Fibroblast of lung (primary cell): ENCODE results near the gene FBXL13. TPM values are rescaled to one million over a fixed set of nuclear protein-coding genes. Genes with fewer than 3 reads are reported as not detected.

ENCODE experiments used
- DNase-seq, 2 donors: peaks; one replicate each; pipeline versions ENCODE4 v3.0.0 to v3.0.0-alpha.2; 2010; ENCODE audit warnings: low read depth in 2 of 2
- H2AFZ ChIP-seq: 2 replicates; pipeline ENCODE4 v1.5.1; 2012; ENCODE audit warnings: low read length, control low read depth, inconsistent platforms
- H3K27ac ChIP-seq: 2 replicates; pipeline ENCODE4 v1.5.1; 2011; ENCODE audit warnings: low read length, control low read depth; ENCODE audit not compliant: insufficient read depth
- H3K27me3 ChIP-seq: 2 replicates; pipeline ENCODE4 v1.5.1; 2011; ENCODE audit warnings: mild to moderate bottlenecking, low read length; ENCODE audit not compliant: control insufficient read depth, insufficient read depth
- H3K36me3 ChIP-seq: 2 replicates; pipeline ENCODE4 v1.5.1; 2011; ENCODE audit warnings: low read length; ENCODE audit not compliant: control insufficient read depth, insufficient read depth
- H3K4me1 ChIP-seq: 2 replicates; pipeline ENCODE4 v1.5.1; 2011; ENCODE audit warnings: low read length; ENCODE audit not compliant: control insufficient read depth, insufficient read depth; ENCODE audit errors: extremely low read depth
- H3K4me2 ChIP-seq: 2 replicates; pipeline ENCODE4 v1.5.1; 2011; ENCODE audit warnings: low read length, control low read depth; ENCODE audit not compliant: insufficient read depth; ENCODE audit errors: extremely low read depth
- H3K4me3 ChIP-seq, 4 experiments: fragments of 200-600 bp in 1 of 4; sonication (generic) in 1 of 4; replicated peaks in 1 of 4; 2 replicates each; pipeline ENCODE4 v1.5.1; 2011 to 2016; ENCODE audit warnings: low read length in 4 of 4, low read depth in 3 of 4, mild to moderate bottlenecking in 3 of 4, control low read depth in 2 of 4, inconsistent platforms in 1 of 4, mixed read lengths in 1 of 4; ENCODE audit not compliant: insufficient read depth in 1 of 4; ENCODE audit errors: control extremely low read depth in 1 of 4
- H3K79me2 ChIP-seq: 2 replicates; pipeline ENCODE4 v1.5.1; 2012; ENCODE audit warnings: mild to moderate bottlenecking, low read length, inconsistent platforms; ENCODE audit not compliant: control insufficient read depth, insufficient read depth
- H3K9ac ChIP-seq: 2 replicates; pipeline ENCODE4 v1.5.1; 2011; ENCODE audit warnings: mild to moderate bottlenecking, low read length, control low read depth; ENCODE audit not compliant: insufficient read depth
- H3K9me3 ChIP-seq: 2 replicates; pipeline ENCODE4 v1.5.1; 2012; ENCODE audit warnings: low read depth, low read length; ENCODE audit not compliant: control insufficient read depth, insufficient read depth
- H4K20me1 ChIP-seq: 2 replicates; pipeline ENCODE4 v1.5.1; 2011; ENCODE audit warnings: low read length; ENCODE audit not compliant: control insufficient read depth, insufficient read depth; ENCODE audit errors: extremely low read depth
- CTCF ChIP-seq, 2 donors: IDR thresholded peaks in 1 of 2; conservative IDR thresholded peaks in 1 of 2; 1 replicate in 1 of 2; 2 replicates in 1 of 2; pipeline ENCODE4 v1.5.1; 2011 to 2012; ENCODE audit warnings: low read length in 2 of 2, control low read depth in 1 of 2, inconsistent platforms in 1 of 2, low read depth in 1 of 2, mild to moderate bottlenecking in 1 of 2
- EZH2 ChIP-seq: IDR thresholded peaks from 2 replicates; pipeline ENCODE4 v1.5.1; 2012; ENCODE audit warnings: low read length, control low read depth, mild to moderate bottlenecking; ENCODE audit errors: missing control alignments
- polyA plus RNA-seq, 2 donors: library from polyadenylated mRNA; depleted of rRNA in 1 of 2; stranded (reverse) in 1 of 2; unstranded in 1 of 2; fragments of >200 nt; gene quantifications; 2 replicates each; pipeline ENCODE4 v1.2.1, GENCODE V29; 2011 to 2012; ENCODE audit warnings: missing spikeins in 1 of 2
- total RNA-seq: library from RNA; depleted of rRNA; stranded (reverse); fragments of >200 nt; gene quantifications from 2 replicates; pipeline ENCODE4 v1.2.1, GENCODE V29; 2014

FBXL13 gene
- total and polyA plus RNA-seq, 2 donors (not counting 1 experiment from before 2014, with no cell fraction given), result 0.41 to 0.66 TPM

- Histone ChIP-seq H4K20me1 (no peaks in the 10 kb centered on the region), H3K9ac (no peak overlapping the region), H3K79me2 (no peaks in the 10 kb centered on the region), H3K36me3 (no peaks in the 10 kb centered on the region), H3K4me2 (no peak overlapping the region), H3K9me3 (no peaks in the 10 kb centered on the region), H3K4me1 (peaks cover 2% of the 10 kb centered on the region), H3K4me3 (no peak overlapping the region), H3K27me3 (no peaks in the 10 kb centered on the region), H2AFZ (no peak overlapping the region), H3K27ac (no peak overlapping the region)
- no peak for DNase-seq
- no peak for TF ChIP-seq CTCF (conservative IDR thresholded peaks at IDR 0.05 in 1 of 2, IDR thresholded peaks at IDR 0.05 in 1 of 2; ENCODE audit: low read depth in 1 of 2, low read length in 2 of 2)
- TF ChIP-seq EZH2, result no peak
These were observed 176.1 kb downstream of the FBXL13 start for GRCh38 chr7:102898532-102898859.

- Histone ChIP-seq H3K36me3 (no peaks in the 10 kb centered on the region), H3K27ac (no peak overlapping the region), H3K4me1 (peaks cover 2% of the 10 kb centered on the region), H4K20me1 (no peaks in the 10 kb centered on the region), H2AFZ (no peak overlapping the region), H3K79me2 (no peaks in the 10 kb centered on the region), H3K9me3 (no peaks in the 10 kb centered on the region), H3K4me2 (no peak overlapping the region), H3K27me3 (no peaks in the 10 kb centered on the region), H3K4me3 (no peak overlapping the region), H3K9ac (no peak overlapping the region)
- no peak for DNase-seq
- no peak for TF ChIP-seq CTCF (conservative IDR thresholded peaks at IDR 0.05 in 1 of 2, IDR thresholded peaks at IDR 0.05 in 1 of 2; ENCODE audit: low read depth in 1 of 2, low read length in 2 of 2)
- TF ChIP-seq EZH2, result no peak
These were observed 176.6 kb downstream of the FBXL13 start for GRCh38 chr7:102897856-102898531.

GRCh38 chr7:102897211-102897631, 177.4 kb downstream of the FBXL13 start:
- H2AFZ ChIP-seq, result no peak overlapping the region
- no peaks in the 10 kb centered on the region for H4K20me1 ChIP-seq

More at GRCh38 chr7:102897211-102897631, 177.4 kb downstream of the FBXL13 start:
- peak in 1 of 2 donors; percentile 46 for DNase-seq
- no peak overlapping the region for H3K4me3 ChIP-seq
- H3K27me3 ChIP-seq, result no peaks in the 10 kb centered on the region
- no peak overlapping the region for H3K4me2 ChIP-seq
- no peaks in the 10 kb centered on the region for H3K79me2 ChIP-seq
- H3K9ac ChIP-seq, result no peak overlapping the region
- no peaks in the 10 kb centered on the region for H3K9me3 ChIP-seq
- no peak overlapping the region for H3K27ac ChIP-seq
- peaks cover 4% of the 10 kb centered on the region for H3K4me1 ChIP-seq
- TF ChIP-seq EZH2, result no peak
- TF ChIP-seq CTCF (conservative IDR thresholded peaks at IDR 0.05 in 1 of 2, IDR thresholded peaks at IDR 0.05 in 1 of 2; ENCODE audit: low read depth in 1 of 2, low read length in 2 of 2), result no peak
- no peaks in the 10 kb centered on the region for H3K36me3 ChIP-seq
